HepG2 (cell line): ENCODE measurements around the gene LRIG1. TPM values are rescaled to one million over a fixed set of nuclear protein-coding genes. Genes with fewer than 3 reads are reported as not detected.

Experiments used
- ARNT2 ChIP-seq: sonication (generic); formaldehyde crosslinking; IDR thresholded peaks from 2 replicates; pipeline ENCODE4 v1.8.0; 2022; ENCODE audit warnings: mild to moderate bottlenecking, low read depth, missing genetic modification reagents, moderate library complexity
- CBFB ChIP-seq: sonication (generic); formaldehyde crosslinking; IDR thresholded peaks from 2 replicates; pipeline ENCODE4 v1.4.0; 2020; ENCODE audit warnings: missing genetic modification reagents
- FOXP1 ChIP-seq, 2 experiments: fragments of 450-650 bp in 1 of 2; IDR thresholded peaks; 2 replicates each; pipeline ENCODE4 v1.6.1; 2017 to 2018; ENCODE audit warnings: antibody characterized with exemption in 1 of 2
- KAT7 ChIP-seq: IDR thresholded peaks from 2 replicates; pipeline ENCODE4 v1.6.1; 2018; ENCODE audit warnings: borderline replicate concordance, missing compliant biosample characterization
- KIAA2018 ChIP-seq: sonication (generic); formaldehyde crosslinking; IDR thresholded peaks from 2 replicates; pipeline ENCODE4 v1.5.0; 2020; ENCODE audit warnings: mild to moderate bottlenecking, missing genetic modification reagents, borderline replicate concordance
- NFYC ChIP-seq: IDR thresholded peaks from 2 replicates; pipeline ENCODE4 v1.6.1; 2016; ENCODE audit warnings: missing genetic modification reagents, missing compliant biosample characterization
- RXRA ChIP-seq: sonication (generic); formaldehyde crosslinking; IDR thresholded peaks from 2 replicates; pipeline ENCODE4 v1.5.1; 2020; ENCODE audit warnings: missing genetic modification reagents
- polyA plus RNA-seq, 8 experiments: library from polyadenylated mRNA; depleted of rRNA in 3 of 8; stranded (reverse) in 7 of 8; unstranded in 1 of 8; fragments of >200 nt; fragmentation: Illumina TruSeq in 4 of 8; extraction: Trizol in 4 of 8; gene quantifications; 2 replicates each; pipeline versions ENCODE4 v1.2.1 to v1.2.3, GENCODE V29; 2011 to 2016; ENCODE audit warnings: low read depth in 4 of 8, missing spikeins in 1 of 8, mixed read lengths in 1 of 8; ENCODE audit not compliant: insufficient read depth in 1 of 8
- total RNA-seq, 5 experiments: library from RNA; depleted of rRNA; stranded (reverse); fragments of >200 nt; fragmentation: Illumina TruSeq; extraction: Trizol; gene quantifications; 2 replicates each; pipeline ENCODE4 v1.2.3, GENCODE V29; 2016; ENCODE audit warnings: low read depth in 1 of 5
- TF ChIP-seq, protein P1 (sequence below): sonication (generic); formaldehyde crosslinking; IDR thresholded peaks from 2 replicates; pipeline ENCODE4 v1.5.0; 2020; ENCODE audit warnings: mild to moderate bottlenecking, missing genetic modification reagents

The LRIG1 gene
- total and polyA plus RNA-seq, 2 of the 13 experiments (the other 11 are each of a cell fraction or from before 2014, with no cell fraction given), result 17.8 to 24.8 TPM

- 0 out of 2 replicates have a peak, but pooled peaks have one; percentile 66 for TF ChIP-seq KIAA2018 (CRISPR knock-in tag)
- no peak; the same call in 1 of the 2 replicates for TF ChIP-seq KAT7
- peak; percentile 88 for TF ChIP-seq NFYC (CRISPR knock-in tag)
- TF ChIP-seq RXRA, result no peak
- TF ChIP-seq CBFB, result peak; percentile 62
- TF ChIP-seq FOXP1 (IDR thresholded peaks at IDR 0.05), result no peak
- peak; percentile 90 for TF ChIP-seq FOXP1 (CRISPR knock-in tag; IDR thresholded peaks at IDR 0.05)
- peak; percentile 42; the same call in 1 of the 2 replicates for TF ChIP-seq ARNT2 (CRISPR knock-in tag)
- TF ChIP-seq, protein P1, sequence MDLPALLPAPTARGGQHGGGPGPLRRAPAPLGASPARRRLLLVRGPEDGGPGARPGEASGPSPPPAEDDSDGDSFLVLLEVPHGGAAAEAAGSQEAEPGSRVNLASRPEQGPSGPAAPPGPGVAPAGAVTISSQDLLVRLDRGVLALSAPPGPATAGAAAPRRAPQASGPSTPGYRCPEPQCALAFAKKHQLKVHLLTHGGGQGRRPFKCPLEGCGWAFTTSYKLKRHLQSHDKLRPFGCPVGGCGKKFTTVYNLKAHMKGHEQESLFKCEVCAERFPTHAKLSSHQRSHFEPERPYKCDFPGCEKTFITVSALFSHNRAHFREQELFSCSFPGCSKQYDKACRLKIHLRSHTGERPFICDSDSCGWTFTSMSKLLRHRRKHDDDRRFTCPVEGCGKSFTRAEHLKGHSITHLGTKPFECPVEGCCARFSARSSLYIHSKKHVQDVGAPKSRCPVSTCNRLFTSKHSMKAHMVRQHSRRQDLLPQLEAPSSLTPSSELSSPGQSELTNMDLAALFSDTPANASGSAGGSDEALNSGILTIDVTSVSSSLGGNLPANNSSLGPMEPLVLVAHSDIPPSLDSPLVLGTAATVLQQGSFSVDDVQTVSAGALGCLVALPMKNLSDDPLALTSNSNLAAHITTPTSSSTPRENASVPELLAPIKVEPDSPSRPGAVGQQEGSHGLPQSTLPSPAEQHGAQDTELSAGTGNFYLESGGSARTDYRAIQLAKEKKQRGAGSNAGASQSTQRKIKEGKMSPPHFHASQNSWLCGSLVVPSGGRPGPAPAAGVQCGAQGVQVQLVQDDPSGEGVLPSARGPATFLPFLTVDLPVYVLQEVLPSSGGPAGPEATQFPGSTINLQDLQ (CRISPR knock-in tag), result no peak
Measured at GRCh38 chr3:66500576-66501482, at the start of gene LRIG1 (continued).
